NT2/D1 (cell line): ENCODE results near the gene ZNF511.

Source experiments
- DNase-seq: peaks from one replicate; pipeline ENCODE4 v3.0.0-alpha.2; 2011; ENCODE audit warnings: low read depth, low spot score
- H3K27me3 ChIP-seq: 2 replicates; pipeline ENCODE4 v1.6.0; 2011; ENCODE audit warnings: mild to moderate bottlenecking; ENCODE audit not compliant: insufficient read length, insufficient read depth
- H3K36me3 ChIP-seq: 2 replicates; pipeline ENCODE4 v1.6.1; 2011; ENCODE audit warnings: mild to moderate bottlenecking, low read length, mixed read lengths; ENCODE audit not compliant: insufficient read depth, insufficient read length
- H3K4me1 ChIP-seq: 2 replicates; pipeline ENCODE4 v1.5.1; 2011; ENCODE audit not compliant: insufficient read depth, insufficient read length
- H3K4me3 ChIP-seq: 2 replicates; pipeline ENCODE4 v1.5.1; 2011; ENCODE audit warnings: low read depth; ENCODE audit not compliant: insufficient read length
- H3K9ac ChIP-seq: 2 replicates; pipeline ENCODE4 v1.6.0; 2011; ENCODE audit warnings: low read depth; ENCODE audit not compliant: insufficient read length
- H3K9me3 ChIP-seq: 2 replicates; pipeline ENCODE4 v1.5.1; 2011; ENCODE audit warnings: mild to moderate bottlenecking, low read length; ENCODE audit not compliant: insufficient read depth
- SUZ12 ChIP-seq: IDR thresholded peaks from 2 replicates; pipeline ENCODE4 v1.6.1; 2011; ENCODE audit not compliant: insufficient read length, insufficient read depth; ENCODE audit errors: extremely low read depth
- YY1 ChIP-seq: IDR thresholded peaks from 2 replicates; pipeline ENCODE4 v1.6.1; 2011; ENCODE audit not compliant: insufficient read length, insufficient read depth
- ZNF274 ChIP-seq: IDR thresholded peaks from 2 replicates; pipeline ENCODE4 v1.6.1; 2011; ENCODE audit warnings: mild to moderate bottlenecking, low read depth, low read length

ZNF511 gene

GRCh38 chr10:133309720-133310398 is 1.1 kb downstream of the ZNF511 start:
- Histone ChIP-seq H3K4me3 (no peak overlapping the region), H3K9me3 (no peaks in the 10 kb centered on the region), H3K36me3 (peaks cover 48% of the 10 kb centered on the region), H3K27me3 (no peaks in the 10 kb centered on the region), H3K4me1 (peaks cover 10% of the 10 kb centered on the region), H3K9ac (peak overlapping the region; percentile 50)
- TF ChIP-seq SUZ12 (no peak), YY1 (no peak), ZNF274 (no peak)
- DNase-seq, result no peak

- no peaks in the 10 kb centered on the region for H3K9me3 ChIP-seq
- H3K4me3 ChIP-seq, result no peak overlapping the region
- DNase-seq, result no peak
- no peaks in the 10 kb centered on the region for H3K27me3 ChIP-seq
- H3K9ac ChIP-seq, result no peak overlapping the region
- peaks cover 10% of the 10 kb centered on the region for H3K4me1 ChIP-seq
- TF ChIP-seq ZNF274, result no peak
- TF ChIP-seq SUZ12, result no peak
- TF ChIP-seq YY1, result no peak
- H3K36me3 ChIP-seq, result peaks cover 48% of the 10 kb centered on the region
These were observed 1.7 kb downstream of the ZNF511 start for GRCh38 chr10:133310399-133310755.

DNA sequence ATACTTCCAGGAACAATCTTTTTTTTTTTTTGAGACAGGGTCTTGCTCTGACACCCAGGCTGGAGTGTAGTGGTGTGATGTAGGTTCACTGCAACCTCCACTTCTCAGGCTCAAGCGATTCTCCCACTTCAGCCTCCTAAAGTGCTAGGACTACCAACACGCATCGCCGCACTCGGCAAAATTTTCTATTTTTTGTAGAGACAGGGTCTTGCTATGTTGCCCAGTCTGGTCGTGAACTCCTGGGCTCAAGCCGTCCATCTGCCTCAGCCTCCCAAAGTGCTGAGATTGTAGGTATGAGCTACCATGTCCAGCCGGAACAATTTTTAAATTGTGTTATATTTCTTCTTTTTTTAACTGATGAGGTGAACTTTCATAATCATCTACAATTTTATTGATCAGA is 2.1 kb downstream of the ZNF511 start:
- H3K36me3 ChIP-seq, result peaks cover 45% of the 10 kb centered on the region
- DNase-seq, result no peak
- H3K4me3 ChIP-seq, result no peak overlapping the region
- H3K4me1 ChIP-seq, result peaks cover 10% of the 10 kb centered on the region
- H3K9ac ChIP-seq, result no peak overlapping the region
- TF ChIP-seq SUZ12, result no peak
- H3K9me3 ChIP-seq, result no peaks in the 10 kb centered on the region
- no peaks in the 10 kb centered on the region for H3K27me3 ChIP-seq

- Histone ChIP-seq H3K27me3 (no peaks in the 10 kb centered on the region), H3K9me3 (no peaks in the 10 kb centered on the region; the same call in 1 of the 2 replicates), H3K4me3 (no peak overlapping the region), H3K4me1 (peaks cover 10% of the 10 kb centered on the region), H3K9ac (no peak overlapping the region), H3K36me3 (peaks cover 42% of the 10 kb centered on the region)
- DNase-seq, result no peak
- TF ChIP-seq ZNF274 (no peak), SUZ12 (no peak), YY1 (no peak)
These were observed 2.9 kb downstream of the ZNF511 start for GRCh38 chr10:133311570-133311969.

DNA sequence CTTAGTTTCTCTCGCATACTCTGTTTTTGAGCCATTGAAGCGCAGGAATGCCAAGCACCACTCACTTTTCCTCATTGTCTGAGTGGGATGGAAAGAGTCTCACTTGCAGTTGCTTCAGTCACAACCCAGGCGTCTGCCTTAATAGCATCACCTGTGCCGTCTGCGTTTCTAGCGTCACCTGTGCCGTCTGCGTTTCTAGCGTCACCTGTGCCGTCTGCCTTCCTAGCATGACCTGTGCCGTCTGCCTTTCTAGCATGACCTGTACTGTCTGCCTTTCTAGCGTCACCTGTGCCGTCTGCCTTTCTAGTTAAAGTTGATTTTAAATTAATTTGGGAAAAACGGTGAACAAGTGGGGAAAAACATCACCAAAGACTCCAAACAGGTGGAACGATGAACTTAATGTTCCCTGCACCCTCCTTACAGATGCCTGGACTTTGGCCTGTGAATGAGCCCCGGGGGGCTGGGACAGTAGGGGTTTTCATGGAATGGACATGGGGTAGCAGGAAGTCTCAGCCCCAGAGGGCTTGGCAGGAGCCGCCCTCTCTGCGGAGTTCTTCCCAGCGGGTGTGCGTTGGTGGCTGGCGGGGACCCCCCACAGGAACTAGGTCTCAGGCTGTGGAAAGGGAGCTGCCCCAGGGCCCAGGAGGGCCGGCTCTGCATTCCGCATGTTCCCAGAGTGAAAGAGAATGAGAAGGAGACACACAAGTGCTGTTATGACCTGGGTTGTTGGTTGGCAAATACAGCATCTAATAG is 3.5 kb downstream of the ZNF511 start:
- Histone ChIP-seq H3K4me1 (peaks cover 10% of the 10 kb centered on the region), H3K4me3 (no peak overlapping the region), H3K9me3 (no peaks in the 10 kb centered on the region; the same call in 1 of the 2 replicates), H3K27me3 (no peaks in the 10 kb centered on the region), H3K36me3 (peaks cover 37% of the 10 kb centered on the region), H3K9ac (no peak overlapping the region)
- DNase-seq, result no peak
- no peak for TF ChIP-seq ZNF274

GRCh38 chr10:133312769-133313145 is 4.0 kb downstream of the ZNF511 start:
- Histone ChIP-seq H3K27me3 (no peaks in the 10 kb centered on the region), H3K9me3 (no peaks in the 10 kb centered on the region; the same call in 1 of the 2 replicates), H3K36me3 (peaks cover 36% of the 10 kb centered on the region), H3K4me3 (no peak overlapping the region), H3K4me1 (peaks cover 10% of the 10 kb centered on the region), H3K9ac (no peak overlapping the region)
- DNase-seq, result no peak
- TF ChIP-seq SUZ12 (no peak), ZNF274 (no peak), YY1 (no peak)

GRCh38 chr10:133313192-133313591 is 4.5 kb downstream of the ZNF511 start:
- Histone ChIP-seq H3K9ac (no peak overlapping the region), H3K9me3 (no peaks in the 10 kb centered on the region; the same call in 1 of the 2 replicates), H3K4me3 (no peak overlapping the region), H3K27me3 (no peaks in the 10 kb centered on the region), H3K36me3 (peaks cover 36% of the 10 kb centered on the region), H3K4me1 (peaks cover 10% of the 10 kb centered on the region)
- TF ChIP-seq SUZ12, result no peak
- TF ChIP-seq YY1, result no peak
- no peak for TF ChIP-seq ZNF274
- DNase-seq, result no peak
